Measurements from ENCODE around the gene PRSS57.

PRSS57 gene

DNA sequence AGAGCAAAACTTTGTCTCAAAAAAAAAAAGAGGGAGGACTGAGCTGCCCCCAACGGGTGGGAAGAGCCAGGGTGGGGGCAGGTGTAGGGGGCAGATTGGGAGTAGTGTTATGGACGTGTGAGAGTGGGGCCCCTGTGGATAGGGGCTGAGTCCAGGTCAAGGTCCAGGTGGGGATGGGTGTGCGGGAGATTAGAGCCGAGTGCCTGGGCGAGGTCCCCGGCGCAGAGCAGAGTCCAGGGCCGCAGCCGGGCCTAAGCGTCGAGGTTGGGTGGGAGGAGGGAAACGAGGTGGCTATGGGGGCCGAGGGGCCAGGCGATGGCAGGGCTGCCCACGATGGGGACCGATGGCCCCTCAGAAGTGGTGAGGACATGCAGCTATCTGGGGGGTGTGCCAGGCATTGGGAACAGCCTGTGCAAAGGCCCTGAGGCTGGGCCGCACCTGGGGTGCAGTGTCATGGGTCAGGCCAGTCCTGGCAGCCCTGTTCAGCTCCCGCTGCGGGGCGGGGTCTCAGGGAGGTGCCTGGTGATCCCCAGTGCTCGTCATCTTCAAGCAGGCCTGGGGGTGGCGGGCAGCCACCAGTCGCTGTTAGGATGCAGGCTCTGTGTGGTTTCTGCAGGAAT lies 43.4 kb upstream of the PRSS57 start:
- DNase-seq (ENCODE audit: low read depth), result no peak
- H3K4me3 ChIP-seq (ENCODE audit: low read length), result no peak overlapping the region
- TF ChIP-seq, protein P1, sequence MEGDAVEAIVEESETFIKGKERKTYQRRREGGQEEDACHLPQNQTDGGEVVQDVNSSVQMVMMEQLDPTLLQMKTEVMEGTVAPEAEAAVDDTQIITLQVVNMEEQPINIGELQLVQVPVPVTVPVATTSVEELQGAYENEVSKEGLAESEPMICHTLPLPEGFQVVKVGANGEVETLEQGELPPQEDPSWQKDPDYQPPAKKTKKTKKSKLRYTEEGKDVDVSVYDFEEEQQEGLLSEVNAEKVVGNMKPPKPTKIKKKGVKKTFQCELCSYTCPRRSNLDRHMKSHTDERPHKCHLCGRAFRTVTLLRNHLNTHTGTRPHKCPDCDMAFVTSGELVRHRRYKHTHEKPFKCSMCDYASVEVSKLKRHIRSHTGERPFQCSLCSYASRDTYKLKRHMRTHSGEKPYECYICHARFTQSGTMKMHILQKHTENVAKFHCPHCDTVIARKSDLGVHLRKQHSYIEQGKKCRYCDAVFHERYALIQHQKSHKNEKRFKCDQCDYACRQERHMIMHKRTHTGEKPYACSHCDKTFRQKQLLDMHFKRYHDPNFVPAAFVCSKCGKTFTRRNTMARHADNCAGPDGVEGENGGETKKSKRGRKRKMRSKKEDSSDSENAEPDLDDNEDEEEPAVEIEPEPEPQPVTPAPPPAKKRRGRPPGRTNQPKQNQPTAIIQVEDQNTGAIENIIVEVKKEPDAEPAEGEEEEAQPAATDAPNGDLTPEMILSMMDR (IDR thresholded peaks at IDR 0.05; ENCODE audit: insufficient read depth, low read depth, low read length, missing control alignments), result no peak

DNA sequence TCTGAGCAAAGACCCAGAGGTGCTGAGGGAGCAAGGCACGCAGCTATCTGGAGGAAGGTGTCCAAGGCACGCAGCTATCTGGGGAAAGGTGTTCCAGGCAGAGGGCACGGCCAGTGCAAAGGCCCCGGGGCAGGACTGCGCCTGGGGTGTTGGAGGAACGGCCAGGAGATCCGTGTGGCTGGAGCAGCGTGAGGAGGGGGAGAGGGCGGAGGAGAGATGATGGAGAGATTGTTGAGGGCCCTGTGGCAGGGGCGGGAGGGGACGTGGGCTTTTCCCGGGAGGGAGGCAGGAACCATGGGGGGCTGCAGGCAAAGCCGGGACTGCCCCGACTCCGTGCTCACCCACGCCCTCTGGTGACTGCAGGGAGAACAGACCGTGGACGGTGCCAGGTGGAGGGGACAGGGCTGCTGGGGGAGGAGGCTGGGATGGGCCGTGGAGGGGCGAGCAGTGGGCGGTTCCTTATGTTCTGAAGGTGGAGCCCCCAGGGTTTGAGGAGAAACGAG lies 42.4 kb upstream of the PRSS57 start:
- peak; percentile 27 for DNase-seq (ENCODE audit: low read depth)
- TF ChIP-seq, protein P1 (IDR thresholded peaks at IDR 0.05; ENCODE audit: insufficient read depth, low read depth, low read length, missing control alignments), result peak; percentile 54
- no peak overlapping the region for H3K4me3 ChIP-seq (ENCODE audit: low read length)

DNA sequence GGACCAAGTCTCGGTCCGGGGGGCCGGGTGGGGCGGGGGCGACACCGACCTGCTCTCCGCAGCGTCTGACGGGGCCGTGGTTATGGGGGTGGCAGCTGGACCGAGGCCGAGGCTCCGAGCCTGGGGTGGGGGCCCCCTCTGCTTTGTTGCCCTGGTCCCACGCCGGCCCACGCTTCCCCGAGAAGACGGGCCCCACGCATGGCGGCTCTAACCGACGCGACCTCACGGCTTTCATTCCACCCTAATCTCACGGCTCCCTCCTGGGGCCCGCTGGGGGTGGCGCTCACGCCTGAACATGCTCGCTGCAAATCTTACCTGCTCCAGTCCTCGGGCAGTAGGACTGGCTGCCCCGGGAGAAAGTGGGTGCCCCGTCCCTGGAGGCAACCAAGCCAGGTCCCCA lies 40.9 kb upstream of the PRSS57 start:
- TF ChIP-seq, protein P1 (IDR thresholded peaks at IDR 0.05; ENCODE audit: insufficient read depth, low read depth, low read length, missing control alignments), result no peak
- no peak for DNase-seq (ENCODE audit: low read depth)
- no peak overlapping the region for H3K4me3 ChIP-seq (ENCODE audit: low read length)

DNA sequence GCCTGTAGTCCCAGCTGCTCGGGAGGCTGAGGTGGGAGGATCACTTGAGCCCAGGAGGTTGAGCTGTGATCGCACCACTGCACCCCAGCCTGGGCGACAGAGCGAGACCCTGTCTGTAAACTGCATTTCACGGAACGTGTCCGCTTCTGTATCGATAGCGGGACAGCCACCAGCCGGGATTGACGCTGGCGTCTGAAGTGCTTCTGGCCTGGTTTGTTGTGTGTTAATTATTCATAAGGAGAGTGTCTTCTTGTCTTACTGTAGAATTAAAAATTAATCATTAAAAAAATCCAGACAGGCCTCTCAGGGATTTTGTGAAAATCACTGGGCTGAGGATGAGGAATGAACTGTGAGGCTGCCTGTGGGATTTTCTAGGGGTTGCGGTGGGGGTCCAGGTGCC lies 39.5 kb upstream of the PRSS57 start:
- no peak for DNase-seq (ENCODE audit: low read depth)
- TF ChIP-seq, protein P1 (IDR thresholded peaks at IDR 0.05; ENCODE audit: insufficient read depth, low read depth, low read length, missing control alignments), result no peak
- H3K4me3 ChIP-seq (ENCODE audit: low read length), result no peak overlapping the region

DNA sequence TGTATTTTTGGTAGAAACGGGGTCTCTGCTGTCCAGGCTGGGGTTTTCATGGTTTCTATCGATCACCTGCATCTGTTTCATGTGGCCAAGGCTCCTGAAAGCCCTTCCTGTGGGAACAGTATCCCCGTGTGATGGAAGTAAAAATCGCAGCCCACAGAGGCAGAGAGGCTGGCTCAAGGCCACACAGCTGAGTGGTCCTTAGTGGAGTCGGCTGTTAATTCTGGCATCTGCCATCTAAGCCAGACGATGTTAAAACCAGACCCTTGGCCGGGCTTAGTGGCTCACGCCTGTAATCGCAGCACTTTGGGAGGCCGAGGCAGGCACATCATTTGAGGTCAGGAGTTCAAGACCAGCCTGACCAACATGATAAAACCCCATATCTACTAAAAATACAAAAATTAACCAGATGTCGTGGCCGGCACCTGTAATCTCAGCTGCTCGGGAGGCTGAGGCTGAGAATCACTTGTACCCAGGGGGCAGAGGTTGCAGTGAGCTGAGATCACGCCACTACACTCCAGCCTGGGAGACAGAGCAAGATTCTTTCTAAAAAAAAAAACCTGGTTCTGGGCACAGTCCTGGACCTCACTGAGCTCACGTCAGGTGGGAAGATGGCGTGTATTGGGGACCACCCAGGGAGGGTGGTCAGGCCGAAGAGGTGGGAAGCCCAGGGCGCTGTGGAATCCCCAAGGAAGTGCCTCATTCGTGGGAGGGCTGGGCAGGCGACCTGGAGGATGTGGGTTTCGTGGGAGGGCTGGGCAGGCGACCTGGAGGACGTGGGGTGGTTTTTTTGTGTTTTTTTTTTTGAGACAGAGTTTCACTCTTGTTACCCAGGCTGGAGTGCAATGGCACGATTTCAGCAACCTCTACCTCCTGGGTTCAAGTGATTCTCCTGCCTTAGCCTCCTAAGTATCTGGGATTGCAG lies 37.2 kb upstream of the PRSS57 start:
- TF ChIP-seq, protein P1 (IDR thresholded peaks at IDR 0.05; ENCODE audit: insufficient read depth, low read depth, low read length, missing control alignments), result no peak
- no peak overlapping the region for H3K4me3 ChIP-seq (ENCODE audit: low read length)
- no peak for DNase-seq (ENCODE audit: low read depth)

DNA sequence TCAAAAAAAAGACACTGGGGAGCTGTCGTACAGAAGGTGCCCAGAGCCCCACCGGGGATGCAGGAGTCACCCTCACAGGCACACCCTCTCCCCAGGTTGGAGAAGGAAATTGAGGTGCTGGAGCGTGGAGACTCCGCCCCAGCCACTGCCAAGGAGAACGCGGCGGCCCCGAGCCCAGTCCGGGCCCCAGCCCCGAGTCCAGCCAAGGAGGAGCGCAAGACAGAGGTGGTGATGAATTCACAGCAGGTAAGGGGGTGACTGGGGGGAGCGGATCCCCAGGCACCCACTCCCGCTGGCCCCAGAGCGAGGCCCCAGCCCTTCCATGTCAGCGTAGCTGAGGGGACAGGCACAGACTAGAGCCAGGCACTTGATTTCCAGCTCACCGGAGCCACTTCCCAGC lies 35.7 kb upstream of the PRSS57 start:
- DNase-seq (ENCODE audit: low read depth), result no peak
- no peak overlapping the region for H3K4me3 ChIP-seq (ENCODE audit: low read length)
- TF ChIP-seq, protein P1 (IDR thresholded peaks at IDR 0.05; ENCODE audit: insufficient read depth, low read depth, low read length, missing control alignments), result no peak

All from epithelial cell of esophagus (primary cell).